IMR-90 (cell line): ENCODE results near the gene IL18RAP. TPM values are rescaled to one million over a fixed set of nuclear protein-coding genes. Genes with fewer than 3 reads are reported as not detected.

Experiments used
- ATAC-seq: fragments of 200-7000 bp; cut with Tn5 transposase; 2 replicates; pipeline ENCODE4 v1.9.1; 2020; ENCODE audit warnings: low read depth, mild to moderate bottlenecking, moderate library complexity
- BruUV-seq: library from RNA; stranded (reverse); fragments of 400-500 nt; replicated peaks from 2 replicates; lab custom pipeline; 2021; lab: Mats Ljungman, UMichigan
- CTCF ChIA-PET: fragments of 300-600 bp; formaldehyde crosslinking; extraction: SDS; loops from one replicate; lab custom pipeline; 2021; ENCODE audit warnings: antibody characterized with exemption; lab: Yijun Ruan, JAX
- POLR2A ChIA-PET: fragments of 300-600 bp; sonication (Branson Sonifier 250); formaldehyde crosslinking; loops from one replicate; lab custom pipeline; 2022; ENCODE audit warnings: antibody characterized with exemption; ENCODE audit not compliant: unreplicated experiment; lab: Charles Lee
- DNase-seq: peaks from one replicate; pipeline ENCODE4 v3.0.0; 2013
- H2AFZ ChIP-seq: replicated peaks from 2 replicates; pipeline ENCODE3; 2013; ENCODE audit warnings: low read length, mild to moderate bottlenecking; ENCODE audit not compliant: poor library complexity
- H2AK5ac ChIP-seq: 2 replicates; pipeline ENCODE4 v1.6.1; 2013; ENCODE audit warnings: low read depth, low read length, inconsistent platforms
- H2AK9ac ChIP-seq: replicated peaks from 2 replicates; pipeline ENCODE3; 2013; ENCODE audit warnings: mild to moderate bottlenecking, low read depth, low read length, moderate library complexity; ENCODE audit not compliant: poor library complexity
- H2BK120ac ChIP-seq: 2 replicates; pipeline ENCODE4 v1.6.1; 2013; ENCODE audit warnings: low read depth, low read length, inconsistent platforms
- H2BK15ac ChIP-seq: 3 replicates; pipeline ENCODE4 v1.6.1; 2013; ENCODE audit warnings: low read depth, low read length, inconsistent platforms
- H2BK20ac ChIP-seq: 2 replicates; pipeline ENCODE4 v1.6.1; 2013; ENCODE audit warnings: low read depth, mild to moderate bottlenecking, inconsistent platforms, low read length, moderate library complexity
- H2BK5ac ChIP-seq: 2 replicates; pipeline ENCODE4 v1.6.1; 2013; ENCODE audit warnings: mild to moderate bottlenecking, low read depth, low read length, inconsistent platforms; ENCODE audit not compliant: poor library complexity, severe bottlenecking
- H3K14ac ChIP-seq: replicated peaks from 2 replicates; pipeline ENCODE4 v1.6.1; 2013; ENCODE audit warnings: low read depth, low read length, inconsistent platforms
- H3K18ac ChIP-seq: 2 replicates; pipeline ENCODE4 v1.6.1; 2013; ENCODE audit warnings: low read depth, low read length, control low read depth
- H3K23ac ChIP-seq: 2 replicates; pipeline ENCODE4 v1.6.1; 2013; ENCODE audit warnings: low read depth, low read length, inconsistent platforms
- H3K27ac ChIP-seq: 2 replicates; pipeline ENCODE4 v1.5.1; 2013; ENCODE audit warnings: mild to moderate bottlenecking, control low read depth, low read length; ENCODE audit not compliant: insufficient read depth
- H3K27me3 ChIP-seq: 2 replicates; pipeline ENCODE4 v1.6.1; 2013; ENCODE audit warnings: low read length; ENCODE audit not compliant: control insufficient read depth, insufficient read depth
- H3K36me3 ChIP-seq: 2 replicates; pipeline ENCODE4 v1.6.1; 2013; ENCODE audit warnings: low read length, mixed read lengths; ENCODE audit not compliant: control insufficient read depth, insufficient read depth
- H3K4ac ChIP-seq: 2 replicates; pipeline ENCODE4 v1.6.1; 2013; ENCODE audit warnings: low read depth, low read length, inconsistent platforms
- H3K4me1 ChIP-seq: 2 replicates; pipeline ENCODE4 v1.6.1; 2013; ENCODE audit warnings: low read length, mixed read lengths; ENCODE audit not compliant: control insufficient read depth, insufficient read depth
- H3K4me2 ChIP-seq: 2 replicates; pipeline ENCODE4 v1.6.1; 2013; ENCODE audit warnings: low read depth, mild to moderate bottlenecking, control low read depth, low read length, moderate library complexity
- H3K4me3 ChIP-seq: 2 replicates; pipeline ENCODE4 v1.5.1; 2013; ENCODE audit warnings: low read depth, mild to moderate bottlenecking, control low read depth, low read length, moderate library complexity; ENCODE audit not compliant: insufficient read depth
- H3K56ac ChIP-seq: 2 replicates; pipeline ENCODE4 v1.6.1; 2013; ENCODE audit warnings: low read length, inconsistent platforms; ENCODE audit not compliant: insufficient read depth; ENCODE audit errors: extremely low read depth
- H3K79me1 ChIP-seq, 2 experiments: 2 replicates each; pipeline ENCODE4 v1.6.1; 2013; ENCODE audit warnings: low read length in 2 of 2, inconsistent platforms in 1 of 2, low read depth in 1 of 2
- H3K9ac ChIP-seq: 2 replicates; pipeline ENCODE4 v1.6.1; 2013; ENCODE audit warnings: low read depth, low read length, control low read depth
- H3K9me1 ChIP-seq: 2 replicates; pipeline ENCODE4 v1.6.1; 2013; ENCODE audit warnings: low read length, inconsistent platforms; ENCODE audit not compliant: insufficient read depth
- H3K9me3 ChIP-seq: 2 replicates; pipeline ENCODE4 v1.6.1; 2013; ENCODE audit warnings: low read length; ENCODE audit not compliant: control insufficient read depth, insufficient read depth
- H4K20me1 ChIP-seq: 2 replicates; pipeline ENCODE4 v1.6.1; 2013; ENCODE audit warnings: low read length, inconsistent platforms; ENCODE audit not compliant: insufficient read depth
- H4K5ac ChIP-seq: 2 replicates; pipeline ENCODE4 v1.6.1; 2013; ENCODE audit warnings: mild to moderate bottlenecking, low read depth, low read length, control low read depth
- H4K8ac ChIP-seq, 2 experiments: 2 replicates each; pipeline ENCODE4 v1.6.1; 2013; ENCODE audit warnings: low read depth in 2 of 2, low read length in 2 of 2, control low read depth in 1 of 2, inconsistent platforms in 1 of 2
- H4K91ac ChIP-seq: 2 replicates; pipeline ENCODE4 v1.6.1; 2013; ENCODE audit warnings: low read depth, low read length, inconsistent platforms; ENCODE audit not compliant: insufficient read depth
- BHLHE40 ChIP-seq: fragments of 150-350 bp; IDR thresholded peaks from 2 replicates; pipeline ENCODE4 v1.6.1; 2016; ENCODE audit warnings: mild to moderate bottlenecking, low read depth, low read length
- CEBPB ChIP-seq: IDR thresholded peaks from 2 replicates; pipeline ENCODE4 v1.6.1; 2012; ENCODE audit warnings: low read depth, low read length, improper control_type of control experiment
- CHD1 ChIP-seq: IDR thresholded peaks from 2 replicates; pipeline ENCODE4 v1.6.1; 2012; ENCODE audit warnings: low read depth, low read length, improper control_type of control experiment
- ELK1 ChIP-seq: fragments of 150-350 bp; IDR thresholded peaks from 2 replicates; pipeline ENCODE4 v1.6.1; 2016; ENCODE audit warnings: low read depth, mild to moderate bottlenecking, low read length, moderate library complexity, borderline replicate concordance
- FOS ChIP-seq: fragments of 150-350 bp; IDR thresholded peaks from 2 replicates; pipeline ENCODE4 v1.6.1; 2016; ENCODE audit warnings: low read depth, low read length
- MAFK ChIP-seq: IDR thresholded peaks from 2 replicates; pipeline ENCODE4 v1.6.1; 2012; ENCODE audit warnings: low read depth, low read length, improper control_type of control experiment
- MAZ ChIP-seq: IDR thresholded peaks from 2 replicates; pipeline ENCODE4 v1.6.1; 2012; ENCODE audit warnings: low read depth, mild to moderate bottlenecking, low read length, improper control_type of control experiment, moderate library complexity, borderline replicate concordance
- MXI1 ChIP-seq: IDR thresholded peaks from 2 replicates; pipeline ENCODE4 v1.6.1; 2012; ENCODE audit warnings: low read depth, mild to moderate bottlenecking, low read length, moderate library complexity, borderline replicate concordance
- POLR2A ChIP-seq: IDR thresholded peaks from 2 replicates; pipeline ENCODE4 v1.6.1; 2012; ENCODE audit warnings: mild to moderate bottlenecking, low read depth, low read length
- RAD21 ChIP-seq: IDR thresholded peaks from 2 replicates; pipeline ENCODE4 v1.6.1; 2012; ENCODE audit warnings: low read length, improper control_type of control experiment
- RCOR1 ChIP-seq: IDR thresholded peaks from 2 replicates; pipeline ENCODE4 v1.6.1; 2012; ENCODE audit warnings: mild to moderate bottlenecking, low read length, improper control_type of control experiment; ENCODE audit not compliant: insufficient replicate concordance
- RFX5 ChIP-seq: IDR thresholded peaks from 2 replicates; pipeline ENCODE4 v1.8.0; 2012; ENCODE audit warnings: low read depth, mild to moderate bottlenecking, low read length, moderate library complexity
- SMC3 ChIP-seq: fragments of 150-350 bp; IDR thresholded peaks from 2 replicates; pipeline ENCODE4 v1.6.1; 2016; ENCODE audit warnings: low read depth, mild to moderate bottlenecking, antibody characterized with exemption, low read length, moderate library complexity
- WGBS, 2 experiments: methylation state at CpG; one replicate each; pipeline versions ENCODE4 v1.1.5 to v1.1.7; 2013; ENCODE audit warnings: missing lambda C conversion rate in 2 of 2; ENCODE audit not compliant: insufficient read length in 1 of 2; ENCODE audit errors: extremely low coverage in 2 of 2; 5-methylcytosine and 5-hydroxymethylcytosine counted together
- dilution Hi-C: fragments of 300-500 bp; cut with HindIII; formaldehyde crosslinking; loops from one replicate; pipeline ENCODE4 v1.14.3; 2018; ENCODE audit warnings: low sequenced_read_pairs; ENCODE audit not compliant: unreplicated experiment
- in situ Hi-C: fragments of 300-500 bp; cut with MboI; formaldehyde crosslinking; loops from 3 replicates; pipeline ENCODE4 v1.14.3; 2019; ENCODE audit warnings: low sequenced_read_pairs, inconsistent platforms, mixed read lengths
- intact Hi-C: fragments of 100-400 bp; cut with micrococcal nuclease; formaldehyde crosslinking; loops from 2 replicates; pipeline ENCODE4 v1.10.0; 2022
- polyA plus RNA-seq, 3 experiments: library from polyadenylated mRNA; depleted of rRNA; stranded (reverse); fragments of >200 nt; gene quantifications; 2 replicates each; pipeline ENCODE4 v1.2.3, GENCODE V29; 2012; ENCODE audit warnings: low replicate concordance in 1 of 3
- total RNA-seq: library from RNA; depleted of rRNA; stranded (reverse); fragments of >200 nt; gene quantifications from 2 replicates; pipeline ENCODE4 v1.2.3, GENCODE V29; 2012
- TF ChIP-seq, protein P1 (sequence below): fragments of 150-350 bp; IDR thresholded peaks from 2 replicates; pipeline ENCODE4 v1.6.1; 2017; ENCODE audit warnings: mild to moderate bottlenecking, antibody characterized with exemption, low read length, low read depth

Gene IL18RAP
- total and polyA plus RNA-seq, 2 of the 4 experiments (the other 2 are of a cell fraction): not detected

DNA sequence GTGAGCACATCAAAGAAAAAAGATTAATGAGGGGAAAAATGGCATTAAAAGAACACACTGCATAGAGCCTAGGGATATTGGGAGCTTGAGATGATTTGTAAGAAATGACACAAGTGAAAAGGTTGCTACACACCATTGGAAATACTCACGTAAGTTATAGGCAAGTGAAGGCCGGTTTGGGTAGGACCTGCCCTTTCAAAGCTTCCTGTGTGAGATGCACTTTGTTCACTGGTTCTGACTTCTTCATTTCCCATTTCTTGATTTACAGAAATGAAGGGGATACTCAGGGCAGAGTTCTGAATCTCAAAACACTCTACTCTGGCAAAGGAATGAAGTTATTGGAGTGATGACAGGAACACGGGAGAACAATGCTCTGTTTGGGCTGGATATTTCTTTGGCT lies at the start of gene IL18RAP (continued):
- TF ChIP-seq MAZ (no peak), CEBPB (no peak)

- Histone ChIP-seq H3K9me3 (no peaks in the 10 kb centered on the region; the same call in 1 of the 2 replicates), H3K23ac (no peak overlapping the region), H2BK15ac (no peak overlapping the region), H2AK9ac (peak overlapping the region; percentile 81), H3K4me1 (peaks cover 3% of the 10 kb centered on the region), H3K4me2 (peak overlapping the region; percentile 60; the same call in 1 of the 2 replicates), H3K27ac (peak overlapping the region; percentile 38; the same call in 1 of the 2 replicates), H4K91ac (no peak overlapping the region), H3K4ac (0 out of 2 replicates have a peak overlapping the region, but pooled peaks have one; percentile 12), H2BK120ac (no peak overlapping the region), H2AFZ (no peak overlapping the region), H4K5ac (no peak overlapping the region), H2BK5ac (no peak overlapping the region), H4K20me1 (no peaks in the 10 kb centered on the region), H3K56ac (no peak overlapping the region), H3K9ac (no peak overlapping the region), H4K8ac (no peak overlapping the region), H3K27me3 (peaks cover 4% of the 10 kb centered on the region), H3K79me1 (no peaks in the 10 kb centered on the region), H3K36me3 (no peaks in the 10 kb centered on the region), H3K18ac (peak overlapping the region; percentile 28; the same call in 1 of the 2 replicates), H3K14ac (0 out of 2 replicates have a peak overlapping the region, but pooled peaks have one; percentile 18), H3K9me1 (no peaks in the 10 kb centered on the region), H2AK5ac (no peak overlapping the region), H3K4me3 (no peak overlapping the region), H2BK20ac (no peak overlapping the region)
- POLR2A ChIA-PET: no interaction called here
- CTCF ChIA-PET: no interaction called here
- BruUV-seq: no TSS peak
- dilution Hi-C loops (no loop called here), in situ Hi-C loops (no loop called here), intact Hi-C loops (no loop called here)
- DNase-seq (peak; percentile 44), ATAC-seq (peak; percentile 89)
- no CpG with 5 or more reads among the region's 1 CpG for WGBS, 2 experiments
- TF ChIP-seq CHD1: no peak
- no peak for TF ChIP-seq MXI1
- no peak for TF ChIP-seq FOS
- no peak for TF ChIP-seq SMC3
- no peak for TF ChIP-seq ELK1
- TF ChIP-seq MAZ: no peak
- TF ChIP-seq CEBPB: no peak
- no peak for TF ChIP-seq RAD21
- TF ChIP-seq RFX5: no peak
- no peak for TF ChIP-seq BHLHE40
- TF ChIP-seq RCOR1: no peak
- no peak for TF ChIP-seq MAFK
- TF ChIP-seq POLR2A: no peak
- TF ChIP-seq, protein P1, sequence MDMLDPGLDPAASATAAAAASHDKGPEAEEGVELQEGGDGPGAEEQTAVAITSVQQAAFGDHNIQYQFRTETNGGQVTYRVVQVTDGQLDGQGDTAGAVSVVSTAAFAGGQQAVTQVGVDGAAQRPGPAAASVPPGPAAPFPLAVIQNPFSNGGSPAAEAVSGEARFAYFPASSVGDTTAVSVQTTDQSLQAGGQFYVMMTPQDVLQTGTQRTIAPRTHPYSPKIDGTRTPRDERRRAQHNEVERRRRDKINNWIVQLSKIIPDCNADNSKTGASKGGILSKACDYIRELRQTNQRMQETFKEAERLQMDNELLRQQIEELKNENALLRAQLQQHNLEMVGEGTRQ: no peak
These were observed 46.8 kb upstream of the IL18RAP start for GRCh38 chr2:102376052-102376591.
